Kidney epithelial cell (primary cell): ENCODE results near the gene CLCA1. TPM values are rescaled to one million over a fixed set of nuclear protein-coding genes. Genes with fewer than 3 reads are reported as not detected.

Experiments
- DNase-seq: peaks from one replicate; pipeline ENCODE4 v3.0.0-alpha.2; 2010; ENCODE audit warnings: low read depth
- H3K27me3 ChIP-seq: 2 replicates; pipeline ENCODE4 v1.6.0; 2011; ENCODE audit warnings: low read length; ENCODE audit not compliant: control insufficient read depth, insufficient read depth
- H3K36me3 ChIP-seq: 2 replicates; pipeline ENCODE4 v1.5.1; 2011; ENCODE audit warnings: low read length; ENCODE audit not compliant: control insufficient read depth, insufficient read depth
- H3K4me3 ChIP-seq: 2 replicates; pipeline ENCODE4 v1.5.1; 2011; ENCODE audit warnings: low read depth, mild to moderate bottlenecking, control low read depth, low read length
- CTCF ChIP-seq: IDR thresholded peaks from 2 replicates; pipeline ENCODE4 v1.5.1; 2011; ENCODE audit warnings: mild to moderate bottlenecking, moderate library complexity, low read length, control low read depth, inconsistent platforms; ENCODE audit not compliant: insufficient read depth, poor library complexity, severe bottlenecking
- total RNA-seq: library from RNA; depleted of rRNA; stranded (reverse); fragments of >200 nt; gene quantifications from 2 replicates; pipeline ENCODE4 v1.2.3, GENCODE V29; 2015

The CLCA1 gene
- total RNA-seq, 1 donor from 2014 or later: not detected

GRCh38 chr1:86450847-86451246 is 17.9 kb upstream of the CLCA1 start:
- Histone ChIP-seq H3K4me3 (no peak overlapping the region), H3K27me3 (no peaks in the 10 kb centered on the region), H3K36me3 (no peaks in the 10 kb centered on the region)
- DNase-seq: no peak
- no peak for TF ChIP-seq CTCF

DNA sequence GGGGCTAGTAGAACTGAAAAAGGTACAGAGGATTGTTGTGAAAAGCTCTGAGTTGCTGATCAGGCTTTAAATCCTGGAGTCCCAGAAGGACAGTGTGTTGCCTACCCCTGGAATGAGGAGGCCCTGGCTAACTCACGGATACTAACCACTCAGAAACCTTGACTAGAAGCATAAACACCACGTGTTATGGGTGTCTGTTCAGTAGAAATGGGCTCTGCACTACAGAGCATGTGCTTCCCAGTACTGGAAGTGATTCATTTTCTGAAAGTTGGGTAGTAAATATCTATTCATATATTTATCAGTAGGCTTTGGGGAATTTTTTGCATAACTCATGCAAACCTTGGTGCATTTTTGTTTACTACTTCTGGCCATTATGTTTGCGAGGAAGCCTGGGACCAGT is 15.1 kb upstream of the CLCA1 start:
- no peaks in the 10 kb centered on the region for H3K27me3 ChIP-seq
- no peak for TF ChIP-seq CTCF
- no peak overlapping the region for H3K4me3 ChIP-seq
- H3K36me3 ChIP-seq: no peaks in the 10 kb centered on the region
- no peak for DNase-seq

- no peak overlapping the region for H3K4me3 ChIP-seq
- no peak for DNase-seq
- TF ChIP-seq CTCF: no peak
- H3K27me3 ChIP-seq: no peaks in the 10 kb centered on the region
- no peaks in the 10 kb centered on the region for H3K36me3 ChIP-seq
These were observed 13.7 kb upstream of the CLCA1 start for GRCh38 chr1:86455073-86455472.

GRCh38 chr1:86460998-86461397 is 7.7 kb upstream of the CLCA1 start:
- H3K27me3 ChIP-seq: no peaks in the 10 kb centered on the region
- H3K36me3 ChIP-seq: no peaks in the 10 kb centered on the region
- no peak for DNase-seq
- TF ChIP-seq CTCF: no peak
- H3K4me3 ChIP-seq: no peak overlapping the region

DNA sequence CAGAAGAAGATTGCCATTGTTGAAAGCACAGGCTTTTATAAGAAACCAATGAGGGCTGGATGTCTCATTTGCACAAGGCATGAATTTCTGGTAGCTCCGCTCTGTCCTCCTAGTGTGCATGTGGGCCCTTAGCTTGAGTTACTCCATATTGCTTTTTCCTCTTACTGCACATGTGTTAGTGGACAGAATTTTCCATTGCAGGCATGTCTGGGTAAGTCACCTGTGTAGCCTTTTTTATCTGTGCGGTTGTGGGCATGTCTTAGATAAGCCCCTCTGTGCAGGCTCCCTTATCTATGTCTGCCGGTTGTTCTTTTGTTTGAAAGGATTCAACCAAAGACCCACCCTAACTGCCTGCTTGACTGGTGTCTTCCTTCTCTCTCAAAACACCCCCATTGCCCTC is 7.2 kb upstream of the CLCA1 start:
- DNase-seq: no peak

GRCh38 chr1:86464819-86465218 is 3.9 kb upstream of the CLCA1 start:
- no peak overlapping the region for H3K4me3 ChIP-seq
- no peak for TF ChIP-seq CTCF
- no peak for DNase-seq

More for the DNA sequence above, 7.2 kb upstream of the CLCA1 start:
- no peak for TF ChIP-seq CTCF
- Histone ChIP-seq H3K36me3 (no peaks in the 10 kb centered on the region), H3K4me3 (no peak overlapping the region), H3K27me3 (no peaks in the 10 kb centered on the region)

More at GRCh38 chr1:86464819-86465218, 3.9 kb upstream of the CLCA1 start:
- H3K27me3 ChIP-seq: no peaks in the 10 kb centered on the region
- no peaks in the 10 kb centered on the region for H3K36me3 ChIP-seq
